HL-60 (cell line): ENCODE measurements around the gene CAMTA1.

ENCODE experiments used
- DNase-seq, 2 experiments: peaks; one replicate each; pipeline ENCODE4 v3.0.0-alpha.2; 2010 to 2020; ENCODE audit warnings: low read depth in 1 of 2, low spot score in 1 of 2
- H3K27ac ChIP-seq: fragments of 250-450 bp; sonication (Bioruptor Pico); replicated peaks from 2 replicates; pipeline ENCODE4 v1.5.1; 2020; ENCODE audit warnings: mild to moderate bottlenecking, moderate library complexity
- H3K27me3 ChIP-seq: fragments of 250-450 bp; sonication (Bioruptor Pico); 2 replicates; pipeline ENCODE4 v1.5.1; 2021; ENCODE audit warnings: mild to moderate bottlenecking, moderate library complexity; ENCODE audit not compliant: insufficient read depth, poor library complexity, severe bottlenecking
- H3K4me3 ChIP-seq: replicated peaks from 2 replicates; pipeline ENCODE4 v1.5.1; 2011; ENCODE audit warnings: mild to moderate bottlenecking, control low read depth, low read length; ENCODE audit not compliant: insufficient read depth
- CTCF ChIP-seq: IDR thresholded peaks from one replicate; pipeline ENCODE4 v1.5.1; 2011; ENCODE audit warnings: low read length, control low read depth, inconsistent platforms; ENCODE audit not compliant: insufficient read depth
- GABPA ChIP-seq: IDR thresholded peaks from 2 replicates; pipeline ENCODE4 v1.6.1; 2012; ENCODE audit warnings: low read depth
- POLR2AphosphoS5 ChIP-seq: IDR thresholded peaks from 2 replicates; pipeline ENCODE4 v1.6.1; 2012; ENCODE audit warnings: low read depth
- REST ChIP-seq: IDR thresholded peaks from 2 replicates; pipeline ENCODE4 v1.6.1; 2012; ENCODE audit warnings: low read depth; ENCODE audit not compliant: insufficient replicate concordance
- SPI1 ChIP-seq: IDR thresholded peaks from 2 replicates; pipeline ENCODE4 v1.6.1; 2012; ENCODE audit warnings: low read depth, mild to moderate bottlenecking, borderline replicate concordance

The CAMTA1 gene

GRCh38 chr1:7382971-7383370 lies 597.7 kb downstream of the CAMTA1 start:
- TF ChIP-seq GABPA (no peak), SPI1 (no peak), CTCF (no peak), POLR2AphosphoS5 (no peak), REST (no peak)
- Histone ChIP-seq H3K27me3 (no peaks in the 10 kb centered on the region), H3K27ac (no peak overlapping the region), H3K4me3 (no peak overlapping the region)
- no peak for DNase-seq

- TF ChIP-seq POLR2AphosphoS5 (no peak), REST (no peak), CTCF (no peak), GABPA (no peak), SPI1 (no peak)
- no peak overlapping the region for H3K27ac ChIP-seq
- no peak overlapping the region for H3K4me3 ChIP-seq
- no peaks in the 10 kb centered on the region for H3K27me3 ChIP-seq
- DNase-seq, result no peak
These were observed 598.6 kb downstream of the CAMTA1 start for GRCh38 chr1:7383671-7384520.

GRCh38 chr1:7384679-7385078 lies 599.4 kb downstream of the CAMTA1 start:
- no peak for DNase-seq
- no peak overlapping the region for H3K4me3 ChIP-seq
- no peaks in the 10 kb centered on the region for H3K27me3 ChIP-seq
- no peak for TF ChIP-seq REST
- no peak for TF ChIP-seq SPI1
- no peak for TF ChIP-seq GABPA
- TF ChIP-seq POLR2AphosphoS5, result no peak
- no peak for TF ChIP-seq CTCF
- no peak overlapping the region for H3K27ac ChIP-seq
